T-helper 2 cell treated with Interferon-gamma antibody and Interleukin-4, amounts not matched to agents 5 μg/mL and 100 μg/mL, for 36 hours (primary cell): ENCODE results near the gene FBXL13.
"Not testable (repeated sequence)": the region's sequence is repeated elsewhere in the genome, so short reads cannot be mapped to it uniquely, and the experiment has no call there.

Experiments
- DNase-seq: peaks from one replicate; pipeline ENCODE4 v3.0.0; 2021; ENCODE audit warnings: low spot score
- H3K27ac Mint-ChIP-seq: one replicate; pipeline ENCODE4 v1.8.0; 2021; ENCODE audit warnings: mild to moderate bottlenecking, mixed read lengths
- H3K27me3 Mint-ChIP-seq: one replicate; pipeline ENCODE4 v1.8.0; 2021; ENCODE audit warnings: low read depth, mixed read lengths
- H3K36me3 Mint-ChIP-seq: one replicate; pipeline ENCODE4 v1.8.0; 2021; ENCODE audit warnings: low read depth, mixed read lengths
- H3K4me1 Mint-ChIP-seq: one replicate; pipeline ENCODE4 v1.8.0; 2021; ENCODE audit warnings: low read depth, mixed read lengths
- H3K4me3 Mint-ChIP-seq: one replicate; pipeline ENCODE4 v1.8.0; 2022; ENCODE audit warnings: mild to moderate bottlenecking, moderate library complexity, mixed read lengths
- H3K9me3 Mint-ChIP-seq: one replicate; pipeline ENCODE4 v1.8.0; 2021; ENCODE audit warnings: mixed read lengths

Gene FBXL13

DNA sequence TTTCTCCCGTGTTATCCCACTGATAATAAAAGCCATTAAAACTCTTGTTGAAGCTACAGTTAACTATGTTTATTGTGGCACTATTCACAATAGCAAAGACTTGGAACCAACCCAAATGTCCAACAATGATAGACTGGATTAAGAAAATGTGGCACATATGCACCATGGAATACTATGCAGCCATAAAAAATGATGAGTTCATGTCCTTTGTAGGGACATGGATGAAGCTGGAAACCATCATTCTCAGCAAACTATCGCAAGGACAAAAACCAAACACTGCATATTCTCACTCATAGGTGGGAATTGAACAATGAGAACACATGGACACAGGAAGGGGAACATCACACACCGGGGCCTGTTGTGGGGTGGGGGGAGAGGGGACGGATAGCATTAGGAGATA, 97.0 kb downstream of the FBXL13 start:
- not testable (repeated sequence) for H3K27ac Mint-ChIP-seq, H3K9me3 Mint-ChIP-seq, H3K4me3 Mint-ChIP-seq, H3K36me3 Mint-ChIP-seq, H3K4me1 Mint-ChIP-seq, DNase-seq, H3K27me3 Mint-ChIP-seq

DNA sequence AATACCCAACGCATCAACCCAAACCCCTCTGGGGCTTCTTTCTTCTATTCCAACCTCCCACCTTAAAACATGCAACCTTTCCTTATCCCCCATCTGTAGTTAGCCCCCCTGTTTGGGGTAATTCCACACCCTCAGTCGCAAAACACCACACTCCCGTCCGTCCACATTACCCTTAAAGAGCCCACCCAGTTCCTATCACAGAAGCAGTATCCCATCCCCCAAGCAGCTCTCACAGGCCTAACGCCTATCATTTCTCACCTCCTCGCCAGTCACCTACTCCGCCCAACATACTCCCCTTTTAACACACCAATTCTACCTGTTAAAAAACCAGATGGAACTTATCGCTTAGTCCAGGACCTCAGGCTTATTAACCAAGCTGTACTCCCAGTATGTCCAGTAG, 98.1 kb downstream of the FBXL13 start:
- Mint-ChIP-seq H3K27ac (no peak overlapping the region), H3K9me3 (no peaks in the 10 kb centered on the region)

DNA sequence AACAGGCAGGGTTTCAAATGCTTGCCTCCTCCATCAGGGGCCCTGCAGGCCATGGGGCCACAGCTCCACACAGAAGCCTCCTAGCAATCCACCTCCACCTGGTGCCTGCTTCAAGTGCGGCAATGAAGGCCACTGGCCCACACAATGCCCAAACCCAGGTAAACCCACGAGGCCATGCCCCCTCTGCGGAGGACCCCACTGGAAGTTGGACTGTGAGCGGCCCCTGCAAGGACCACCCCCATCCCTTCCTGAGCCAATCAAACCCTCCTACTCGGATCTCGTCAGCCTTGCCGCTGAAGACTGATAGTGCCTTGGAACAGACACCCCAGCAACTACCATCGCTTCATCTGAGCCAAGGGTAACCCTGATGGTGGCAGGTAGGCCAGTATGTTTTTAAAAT, 98.7 kb downstream of the FBXL13 start:
- H3K4me3 Mint-ChIP-seq, result no peak overlapping the region
- no peak for DNase-seq
- H3K27me3 Mint-ChIP-seq, result no peaks in the 10 kb centered on the region
- no peaks in the 10 kb centered on the region for H3K9me3 Mint-ChIP-seq
- H3K27ac Mint-ChIP-seq, result no peak overlapping the region
- no peaks in the 10 kb centered on the region for H3K36me3 Mint-ChIP-seq
- H3K4me1 Mint-ChIP-seq, result no peaks in the 10 kb centered on the region

More for the DNA sequence above, 98.1 kb downstream of the FBXL13 start:
- DNase-seq, result no peak
- Mint-ChIP-seq H3K36me3 (no peaks in the 10 kb centered on the region), H3K27me3 (no peaks in the 10 kb centered on the region), H3K4me1 (no peaks in the 10 kb centered on the region), H3K4me3 (no peak overlapping the region)

DNA sequence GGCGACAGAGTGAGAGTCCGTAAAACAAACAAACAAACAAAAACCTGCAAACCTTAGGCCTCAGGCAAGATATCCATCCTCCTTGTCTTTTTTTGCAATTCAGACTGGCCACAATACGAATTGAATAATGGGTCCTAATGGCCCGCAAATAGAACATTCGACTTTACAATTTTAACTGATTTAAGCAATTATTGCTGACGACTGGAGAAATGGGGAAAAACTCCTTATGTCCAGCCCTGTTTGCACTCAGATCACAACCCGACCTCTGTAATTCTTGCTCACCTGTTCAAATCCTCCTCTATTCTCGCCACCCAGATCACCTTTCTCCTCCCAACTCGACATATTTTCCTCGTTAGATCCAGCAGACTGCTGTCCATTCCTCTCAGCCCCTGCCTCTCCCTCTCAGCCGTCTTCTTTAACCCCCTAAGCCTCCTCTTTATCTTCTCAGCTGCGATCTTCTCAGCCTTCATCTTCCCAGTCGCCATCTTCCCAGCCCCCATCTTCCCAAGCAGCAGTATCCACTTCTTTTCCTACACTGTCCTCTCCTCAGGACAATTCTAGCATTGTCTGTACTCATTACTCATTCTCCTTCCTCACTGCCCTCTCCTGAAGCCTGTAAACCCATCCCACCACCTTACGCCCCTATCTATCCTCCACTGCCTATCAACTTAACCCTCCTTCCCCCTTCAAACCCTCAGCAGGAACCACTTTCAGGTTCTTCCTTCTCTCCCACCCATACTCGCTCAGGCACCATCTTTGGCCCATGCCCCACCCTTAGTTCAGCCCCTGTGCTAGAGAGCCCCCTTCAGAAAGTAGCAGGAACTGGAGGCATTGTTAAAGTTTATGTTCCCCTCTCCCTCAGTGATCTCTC, 100.0 kb downstream of the FBXL13 start:
- no peak overlapping the region for H3K4me3 Mint-ChIP-seq
- H3K27me3 Mint-ChIP-seq, result no peaks in the 10 kb centered on the region
- no peaks in the 10 kb centered on the region for H3K36me3 Mint-ChIP-seq
- H3K9me3 Mint-ChIP-seq, result no peaks in the 10 kb centered on the region
- H3K27ac Mint-ChIP-seq, result no peak overlapping the region
- no peaks in the 10 kb centered on the region for H3K4me1 Mint-ChIP-seq
- no peak for DNase-seq

DNA sequence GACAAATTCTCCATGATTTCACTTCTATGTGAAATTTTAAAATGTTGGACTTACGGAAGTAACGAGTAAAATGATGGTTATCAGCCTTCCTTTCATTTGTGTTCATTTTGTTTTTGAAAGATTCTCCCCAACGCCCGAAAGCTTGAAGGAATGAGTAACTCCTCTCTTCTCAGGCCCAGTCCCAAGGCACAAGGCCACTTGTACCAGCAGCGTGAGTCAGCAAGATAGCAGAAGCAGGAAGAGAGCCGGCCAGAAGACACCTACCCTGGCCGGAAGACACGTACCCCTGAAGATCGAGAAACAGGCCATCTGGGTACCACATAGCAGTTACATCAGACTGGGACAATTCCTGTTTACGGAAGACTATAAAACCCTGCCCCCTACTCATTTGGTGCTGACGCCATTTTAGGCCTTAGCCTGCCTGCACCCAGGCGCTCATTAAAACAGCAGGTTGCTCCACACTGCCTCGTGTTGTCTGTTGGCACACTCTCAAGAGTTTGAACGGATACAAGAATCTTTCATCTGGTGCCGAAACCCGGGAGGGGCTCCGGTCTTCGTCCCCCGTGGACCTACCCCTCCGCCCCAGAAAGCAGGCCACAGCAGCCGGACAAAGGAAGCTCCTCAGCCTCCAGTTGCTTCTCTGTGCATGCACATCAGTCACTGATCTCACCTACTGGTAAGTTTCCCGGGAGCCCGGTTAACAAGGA, 101.3 kb downstream of the FBXL13 start:
- Mint-ChIP-seq H3K27me3 (no peaks in the 10 kb centered on the region), H3K9me3 (no peaks in the 10 kb centered on the region), H3K4me1 (no peaks in the 10 kb centered on the region), H3K27ac (no peak overlapping the region), H3K4me3 (no peak overlapping the region), H3K36me3 (no peaks in the 10 kb centered on the region)
- no peak for DNase-seq

DNA sequence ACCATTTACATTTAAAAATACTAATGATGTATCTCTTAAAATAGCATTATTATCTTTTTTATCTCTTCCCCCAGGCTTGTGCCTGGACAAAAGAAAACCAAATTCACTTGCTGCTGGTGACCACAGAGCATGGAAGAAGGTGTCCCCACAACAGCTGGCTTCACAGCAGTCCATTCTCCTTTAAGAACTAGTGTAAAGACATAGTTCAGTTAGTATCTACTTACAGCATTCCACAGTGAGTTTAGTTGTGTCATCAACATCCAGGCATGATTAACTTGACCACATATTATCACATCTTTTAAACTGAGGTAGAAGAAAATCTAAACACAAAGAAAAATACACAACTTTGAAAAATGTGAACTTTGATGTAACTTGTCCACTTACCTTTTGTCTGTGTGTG, 106.8 kb downstream of the FBXL13 start:
- Mint-ChIP-seq H3K27me3 (no peaks in the 10 kb centered on the region), H3K4me3 (no peak overlapping the region), H3K9me3 (no peaks in the 10 kb centered on the region), H3K4me1 (no peaks in the 10 kb centered on the region), H3K27ac (no peak overlapping the region), H3K36me3 (no peaks in the 10 kb centered on the region)
- no peak for DNase-seq

DNA sequence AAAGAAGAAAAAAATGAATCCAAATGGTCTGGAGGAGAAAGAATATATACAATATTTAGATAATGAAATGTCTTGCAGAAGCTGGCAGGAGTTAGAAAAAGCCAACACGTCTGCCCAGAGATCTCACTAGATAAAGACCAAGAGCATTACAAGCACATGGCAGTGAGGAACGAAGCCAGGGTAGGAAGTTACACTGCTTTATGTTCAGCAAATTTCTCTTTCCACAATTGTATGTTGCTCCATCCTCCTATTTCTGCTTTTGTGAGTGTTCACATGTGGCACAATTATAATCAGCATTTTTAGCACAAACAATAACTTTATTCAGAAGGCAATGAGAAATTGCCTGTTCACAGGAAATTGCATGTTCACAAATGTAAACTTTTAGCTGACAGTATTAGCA, 108.1 kb downstream of the FBXL13 start:
- no peak overlapping the region for H3K4me3 Mint-ChIP-seq
- no peak for DNase-seq
- no peak overlapping the region for H3K27ac Mint-ChIP-seq
- peaks cover 3% of the 10 kb centered on the region for H3K9me3 Mint-ChIP-seq
- no peaks in the 10 kb centered on the region for H3K27me3 Mint-ChIP-seq
- no peaks in the 10 kb centered on the region for H3K36me3 Mint-ChIP-seq
- H3K4me1 Mint-ChIP-seq, result no peaks in the 10 kb centered on the region

DNA sequence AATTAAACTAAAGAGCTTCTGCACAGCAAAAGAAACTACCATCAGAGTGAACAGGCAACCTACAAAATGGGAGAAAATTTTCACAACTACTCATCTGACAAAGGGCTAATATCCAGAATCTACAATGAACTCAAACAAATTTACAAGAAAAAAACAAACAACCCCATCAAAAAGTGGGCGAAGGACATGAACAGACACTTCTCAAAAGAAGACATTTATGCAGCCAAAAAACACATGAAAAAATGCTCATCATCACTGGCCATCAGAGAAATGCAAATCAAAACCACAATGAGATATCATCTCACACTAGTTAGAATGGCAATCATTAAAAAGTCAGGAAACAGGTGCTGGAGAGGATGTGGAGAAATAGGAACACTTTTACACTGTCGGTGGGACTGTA, 112.6 kb downstream of the FBXL13 start:
- H3K36me3 Mint-ChIP-seq, H3K4me1 Mint-ChIP-seq, DNase-seq, H3K4me3 Mint-ChIP-seq, H3K27me3 Mint-ChIP-seq, H3K27ac Mint-ChIP-seq, H3K9me3 Mint-ChIP-seq: not testable (repeated sequence)

DNA sequence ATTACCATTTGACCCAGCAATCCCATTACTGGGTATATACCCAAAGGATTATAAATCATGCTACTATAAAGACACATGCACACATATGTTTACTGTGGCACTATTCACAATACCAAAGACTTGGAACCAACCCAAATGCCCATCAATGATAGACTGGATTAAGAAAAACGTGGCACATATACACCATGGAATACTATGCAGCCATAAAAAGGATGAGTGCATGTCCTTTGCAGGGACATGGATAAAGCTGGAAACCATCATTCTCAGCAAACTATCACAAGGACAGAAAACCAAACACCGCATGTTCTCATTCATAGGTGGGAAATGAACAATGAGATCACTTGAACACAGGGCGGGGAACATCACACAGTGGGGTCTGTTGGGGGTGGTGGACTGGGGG, 116.6 kb downstream of the FBXL13 start:
- H3K9me3 Mint-ChIP-seq, result peaks cover 34% of the 10 kb centered on the region
- not testable (repeated sequence) for H3K4me3 Mint-ChIP-seq, H3K27me3 Mint-ChIP-seq

DNA sequence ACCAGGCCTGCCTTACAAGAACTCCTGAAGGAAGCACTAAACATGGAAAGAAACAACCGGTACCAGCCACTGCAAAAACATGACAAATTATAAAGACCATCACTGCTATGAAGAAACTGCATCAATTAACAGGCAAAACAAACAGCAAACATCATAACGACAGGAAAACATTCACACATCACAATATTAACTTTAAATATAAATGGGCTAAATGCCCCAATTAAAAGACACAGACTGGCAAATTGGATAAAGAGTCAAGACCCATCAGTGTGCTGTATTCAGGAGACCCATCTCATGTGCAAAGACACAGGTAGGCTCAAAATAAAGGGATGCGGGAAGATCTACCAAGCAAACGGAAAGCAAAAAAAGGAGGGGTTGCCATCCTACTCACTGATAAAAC, 120.2 kb downstream of the FBXL13 start:
- H3K27me3 Mint-ChIP-seq, DNase-seq, H3K4me3 Mint-ChIP-seq, H3K27ac Mint-ChIP-seq, H3K36me3 Mint-ChIP-seq, H3K4me1 Mint-ChIP-seq: not testable (repeated sequence)
- peaks cover 34% of the 10 kb centered on the region for H3K9me3 Mint-ChIP-seq

More for the DNA sequence above, 116.6 kb downstream of the FBXL13 start:
- not testable (repeated sequence) for DNase-seq, H3K27ac Mint-ChIP-seq, H3K4me1 Mint-ChIP-seq, H3K36me3 Mint-ChIP-seq

DNA sequence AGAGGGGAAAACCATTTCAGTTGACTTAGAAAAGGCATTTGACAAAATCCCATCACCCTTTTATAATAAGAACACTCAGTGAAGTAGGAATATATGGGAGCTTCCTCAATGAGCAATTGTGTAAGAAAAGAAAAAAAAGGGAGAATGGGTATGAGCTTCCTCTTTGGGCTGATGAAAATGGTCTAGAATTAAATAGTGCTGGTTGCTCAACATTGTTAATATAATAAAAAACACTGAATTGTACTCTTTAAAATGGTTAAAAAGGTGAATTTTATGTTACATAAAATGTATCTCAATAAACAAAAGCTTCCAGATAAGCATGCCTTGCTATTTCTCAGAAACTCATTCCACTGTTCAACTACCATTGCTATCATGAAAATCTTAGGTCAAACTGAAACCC, 121.2 kb downstream of the FBXL13 start:
- no peak overlapping the region for H3K4me3 Mint-ChIP-seq
- H3K9me3 Mint-ChIP-seq, result peaks cover 34% of the 10 kb centered on the region
- no peak for DNase-seq
- peaks cover 3% of the 10 kb centered on the region for H3K4me1 Mint-ChIP-seq
- peaks cover 4% of the 10 kb centered on the region for H3K27me3 Mint-ChIP-seq
- H3K27ac Mint-ChIP-seq, result no peak overlapping the region
- peaks cover 1% of the 10 kb centered on the region for H3K36me3 Mint-ChIP-seq

DNA sequence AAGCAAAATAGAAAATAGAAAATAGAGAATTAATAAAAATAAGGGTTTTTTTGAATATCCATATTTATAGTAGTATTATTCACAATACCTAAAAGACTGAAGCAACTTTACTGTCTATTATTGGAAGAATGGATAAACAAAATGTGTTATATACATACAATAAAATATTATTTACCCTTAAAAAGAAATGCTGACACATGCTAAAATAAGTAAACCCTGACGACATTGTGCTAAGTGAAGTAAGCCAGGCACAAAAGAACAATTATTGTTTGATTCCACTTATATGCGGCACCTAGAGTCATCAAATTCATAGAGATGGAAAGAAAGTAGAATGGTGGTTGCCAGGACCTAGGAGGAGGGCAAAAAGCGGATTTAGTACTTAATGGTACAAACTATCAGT, 122.8 kb downstream of the FBXL13 start:
- Mint-ChIP-seq H3K27me3 (peaks cover 4% of the 10 kb centered on the region), H3K4me1 (peaks cover 3% of the 10 kb centered on the region), H3K9me3 (peaks cover 29% of the 10 kb centered on the region), H3K4me3 (no peak overlapping the region), H3K27ac (no peak overlapping the region), H3K36me3 (peaks cover 1% of the 10 kb centered on the region)
- no peak for DNase-seq

DNA sequence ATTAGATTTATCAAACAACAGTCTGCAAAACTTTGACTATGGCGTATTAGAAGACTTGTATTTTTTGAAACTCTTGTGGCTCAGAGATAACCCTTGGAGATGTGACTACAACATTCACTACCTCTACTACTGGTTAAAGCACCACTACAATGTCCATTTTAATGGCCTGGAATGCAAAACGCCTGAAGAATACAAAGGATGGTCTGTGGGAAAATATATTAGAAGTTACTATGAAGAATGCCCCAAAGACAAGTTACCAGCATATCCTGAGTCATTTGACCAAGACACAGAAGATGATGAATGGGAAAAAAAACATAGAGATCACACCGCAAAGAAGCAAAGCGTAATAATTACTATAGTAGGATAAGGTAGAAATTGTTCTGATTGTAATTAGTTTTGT, 130.4 kb downstream of the FBXL13 start:
- H3K4me3 Mint-ChIP-seq, result no peak overlapping the region
- H3K27ac Mint-ChIP-seq, result no peak overlapping the region
- no peaks in the 10 kb centered on the region for H3K9me3 Mint-ChIP-seq
- H3K27me3 Mint-ChIP-seq, result no peaks in the 10 kb centered on the region
- no peaks in the 10 kb centered on the region for H3K36me3 Mint-ChIP-seq
- H3K4me1 Mint-ChIP-seq, result peaks cover 2% of the 10 kb centered on the region
- DNase-seq, result no peak

DNA sequence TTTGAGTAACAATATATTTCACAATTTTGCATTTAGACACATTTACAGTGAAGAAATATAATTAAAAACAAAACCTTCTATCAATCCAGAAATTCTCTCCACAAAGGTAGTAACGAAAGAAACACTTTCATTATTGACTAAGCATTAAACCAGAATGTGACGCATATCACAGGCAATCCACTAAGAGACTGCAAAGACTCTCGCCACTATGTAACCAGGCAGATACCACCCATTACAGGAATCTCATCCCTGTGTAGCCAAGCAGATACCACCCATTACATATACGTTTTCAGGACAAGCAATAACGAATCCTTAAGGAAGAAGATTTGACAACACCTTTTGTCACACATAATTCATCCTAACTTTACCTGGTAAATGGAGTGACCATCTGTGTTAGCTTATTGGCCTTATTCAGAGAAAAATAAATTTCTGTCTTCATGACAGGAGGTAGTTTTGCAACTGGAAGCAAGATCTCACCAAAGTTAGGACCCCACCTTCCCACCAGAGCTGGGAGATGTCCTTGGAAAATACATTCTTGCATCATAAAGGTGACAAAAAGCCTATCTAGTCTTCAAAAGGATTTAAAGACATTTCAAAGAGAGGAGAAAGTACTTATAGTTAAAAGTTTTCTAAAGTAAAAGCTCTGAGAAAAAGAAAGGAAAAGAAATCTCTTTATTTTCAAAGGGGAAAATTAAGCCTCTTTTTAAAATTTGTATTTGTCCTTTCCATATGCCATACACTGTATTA, 131.0 kb downstream of the FBXL13 start:
- H3K27ac Mint-ChIP-seq, result no peak overlapping the region

More for the DNA sequence above, 131.0 kb downstream of the FBXL13 start:
- Mint-ChIP-seq H3K9me3 (no peaks in the 10 kb centered on the region), H3K36me3 (no peaks in the 10 kb centered on the region), H3K4me1 (peaks cover 2% of the 10 kb centered on the region), H3K27me3 (no peaks in the 10 kb centered on the region), H3K4me3 (no peak overlapping the region)
- no peak for DNase-seq
